CD4-positive, alpha-beta T cell treated with Interleukin-21 for 1 hour (primary cell): ENCODE results near the gene MAML2.

ENCODE experiments used
- DNase-seq: peaks from one replicate; pipeline ENCODE4 v3.0.0-alpha.2; 2020

Gene MAML2

GRCh38 chr11:96230686-96231085 lies 112.3 kb downstream of the MAML2 start:
- no peak for DNase-seq

- no peak for DNase-seq
These were observed 113.5 kb downstream of the MAML2 start for GRCh38 chr11:96229354-96229977.

- no peak for DNase-seq
These were observed 114.1 kb downstream of the MAML2 start for GRCh38 chr11:96228910-96229309.

GRCh38 chr11:96228473-96228891 lies 114.5 kb downstream of the MAML2 start:
- no peak for DNase-seq

- no peak for DNase-seq
These were observed 115.8 kb downstream of the MAML2 start for GRCh38 chr11:96227244-96227643.

GRCh38 chr11:96223083-96223482 lies 119.9 kb downstream of the MAML2 start:
- no peak for DNase-seq

GRCh38 chr11:96222102-96222501 lies 120.9 kb downstream of the MAML2 start:
- DNase-seq, result no peak

- DNase-seq, result no peak
These were observed 121.5 kb downstream of the MAML2 start for GRCh38 chr11:96221244-96222070.

- no peak for DNase-seq
These were observed 122.9 kb downstream of the MAML2 start for GRCh38 chr11:96219981-96220623.

- DNase-seq, result no peak
These were observed 124.1 kb downstream of the MAML2 start for GRCh38 chr11:96218901-96219300.

GRCh38 chr11:96218006-96218405 lies 125.0 kb downstream of the MAML2 start:
- no peak for DNase-seq

- DNase-seq, result no peak
These were observed 125.8 kb downstream of the MAML2 start for GRCh38 chr11:96217206-96217605.

- no peak for DNase-seq
These were observed 127.2 kb downstream of the MAML2 start for GRCh38 chr11:96215826-96216225.

GRCh38 chr11:96215110-96215782 lies 127.7 kb downstream of the MAML2 start:
- peak; percentile 47 for DNase-seq

GRCh38 chr11:96214777-96215109 lies 128.3 kb downstream of the MAML2 start:
- no peak for DNase-seq

GRCh38 chr11:96213500-96213899 lies 129.5 kb downstream of the MAML2 start:
- DNase-seq, result no peak

- DNase-seq, result peak; percentile 68
These were observed 131.6 kb downstream of the MAML2 start for GRCh38 chr11:96211436-96211835.

GRCh38 chr11:96207459-96208449 lies 135.2 kb downstream of the MAML2 start:
- peak; percentile 71 for DNase-seq

- DNase-seq, result no peak
These were observed 136.0 kb downstream of the MAML2 start for GRCh38 chr11:96206955-96207354.

GRCh38 chr11:96205460-96205809 lies 137.6 kb downstream of the MAML2 start:
- DNase-seq, result no peak

GRCh38 chr11:96204721-96205459 lies 138.1 kb downstream of the MAML2 start:
- peak; percentile 62 for DNase-seq

GRCh38 chr11:96204366-96204659 lies 138.7 kb downstream of the MAML2 start:
- DNase-seq, result no peak
